BJ (cell line): Measurements from ENCODE around the gene TEC. TPM values are rescaled to one million over a fixed set of nuclear protein-coding genes. Genes with fewer than 3 reads are reported as not detected.

Source experiments
- CTCF ChIA-PET: fragments of 350-600 bp; formaldehyde crosslinking; extraction: SDS; loops from one replicate; lab custom pipeline; 2021; ENCODE audit warnings: antibody characterized with exemption, inconsistent platforms; lab: Yijun Ruan, JAX
- POLR2A ChIA-PET: fragments of 300-600 bp; sonication (Branson Sonifier 250); formaldehyde crosslinking; extraction: SDS; loops from one replicate; lab custom pipeline; 2021; ENCODE audit warnings: antibody characterized with exemption; lab: Charles Lee
- DNase-seq: peaks from one replicate; pipeline ENCODE4 v3.0.0-alpha.2; 2011; ENCODE audit warnings: low read depth
- H3K27me3 ChIP-seq: 2 replicates; pipeline ENCODE4 v1.6.0; 2011; ENCODE audit warnings: low read length; ENCODE audit not compliant: control insufficient read depth, insufficient read depth
- H3K36me3 ChIP-seq: 2 replicates; pipeline ENCODE4 v1.5.1; 2011; ENCODE audit warnings: low read length; ENCODE audit not compliant: control insufficient read depth, insufficient read depth
- H3K4me3 ChIP-seq: 2 replicates; pipeline ENCODE4 v1.5.1; 2011; ENCODE audit warnings: low read depth, mild to moderate bottlenecking, control low read depth, low read length
- CTCF ChIP-seq: IDR thresholded peaks from 2 replicates; pipeline ENCODE4 v1.5.1; 2011; ENCODE audit warnings: low read depth, mild to moderate bottlenecking, control low read depth, inconsistent platforms, low read length, moderate library complexity; ENCODE audit not compliant: insufficient read depth
- polyA plus RNA-seq: library from polyadenylated mRNA; depleted of rRNA; stranded (reverse); fragments of >200 nt; gene quantifications from 2 replicates; pipeline ENCODE4 v1.2.3, GENCODE V29; 2011

TEC gene
- polyA plus RNA-seq, 1 experiment: 0.20 TPM

- Histone ChIP-seq H3K27me3 (peaks cover 1% of the 10 kb centered on the region; the same call in 1 of the 2 replicates), H3K4me3 (no peak overlapping the region), H3K36me3 (no peaks in the 10 kb centered on the region)
- POLR2A ChIA-PET: no interaction called here
- no peak for DNase-seq
- peak; percentile 42 for TF ChIP-seq CTCF
- CTCF ChIA-PET: interaction anchor here (1.0 to 3.4 kb wide), 8 partner anchors 9 to 107 kb away, joined by 3 to 27 read pairs (median 4); no protein-coding TSS in a partner anchor
Observed at GRCh38 chr4:48141048-48141447, 128.6 kb downstream of the TEC start.

- no peaks in the 10 kb centered on the region for H3K36me3 ChIP-seq
- TF ChIP-seq CTCF: no peak
- DNase-seq: no peak
- CTCF ChIA-PET: interaction anchor here (0.9 to 3.4 kb wide), 11 partner anchors 10 to 206 kb away, joined by 3 to 27 read pairs (median 5); no protein-coding TSS in a partner anchor
- H3K4me3 ChIP-seq: no peak overlapping the region
- POLR2A ChIA-PET: no interaction called here
- H3K27me3 ChIP-seq: no peaks in the 10 kb centered on the region; the same call in 1 of the 2 replicates
Observed at GRCh38 chr4:48139691-48140090, 129.9 kb downstream of the TEC start.

- Histone ChIP-seq H3K27me3 (no peaks in the 10 kb centered on the region; the same call in 1 of the 2 replicates), H3K36me3 (no peaks in the 10 kb centered on the region), H3K4me3 (no peak overlapping the region)
- TF ChIP-seq CTCF: no peak
- no peak for DNase-seq
- ChIA-PET POLR2A (no interaction called here), CTCF (interaction anchor here (0.9 to 3.4 kb wide), 7 partner anchors 11 to 205 kb away, joined by 3 to 27 read pairs (median 7); no protein-coding TSS in a partner anchor)
Observed at GRCh38 chr4:48138936-48139335, 130.7 kb downstream of the TEC start.

- no peaks in the 10 kb centered on the region; the same call in 1 of the 2 replicates for H3K27me3 ChIP-seq
- H3K4me3 ChIP-seq: no peak overlapping the region
- no peak for DNase-seq
- no peak for TF ChIP-seq CTCF
- ChIA-PET CTCF (interaction anchor here (0.6 to 3.4 kb wide), 7 partner anchors 10 to 302 kb away, joined by 3 to 27 read pairs (median 7); no protein-coding TSS in a partner anchor), POLR2A (no interaction called here)
- no peaks in the 10 kb centered on the region for H3K36me3 ChIP-seq
Observed at GRCh38 chr4:48138511-48138910, 131.1 kb downstream of the TEC start.

- ChIA-PET CTCF (interaction anchor here (0.6 to 3.4 kb wide), 4 partner anchors 9 to 301 kb away, joined by 3 to 27 read pairs (median 8); no protein-coding TSS in a partner anchor), POLR2A (no interaction called here)
- H3K27me3 ChIP-seq: no peaks in the 10 kb centered on the region; the same call in 1 of the 2 replicates
- H3K4me3 ChIP-seq: no peak overlapping the region
- no peak for DNase-seq
- H3K36me3 ChIP-seq: no peaks in the 10 kb centered on the region
- no peak for TF ChIP-seq CTCF
Observed at GRCh38 chr4:48137846-48138245, 131.8 kb downstream of the TEC start.
